Hippocampal formation (tissue), 2 donors: Measurements from ENCODE around the gene AMBRA1.

Experiments
- DNase-seq, 2 donors: peaks; one replicate each; lab custom pipeline; 2025; lab: John Stamatoyannopoulos, UW

The AMBRA1 gene

GRCh38 chr11:46472662-46472994, 121.2 kb downstream of the AMBRA1 start:
- no peak for DNase-seq

DNA sequence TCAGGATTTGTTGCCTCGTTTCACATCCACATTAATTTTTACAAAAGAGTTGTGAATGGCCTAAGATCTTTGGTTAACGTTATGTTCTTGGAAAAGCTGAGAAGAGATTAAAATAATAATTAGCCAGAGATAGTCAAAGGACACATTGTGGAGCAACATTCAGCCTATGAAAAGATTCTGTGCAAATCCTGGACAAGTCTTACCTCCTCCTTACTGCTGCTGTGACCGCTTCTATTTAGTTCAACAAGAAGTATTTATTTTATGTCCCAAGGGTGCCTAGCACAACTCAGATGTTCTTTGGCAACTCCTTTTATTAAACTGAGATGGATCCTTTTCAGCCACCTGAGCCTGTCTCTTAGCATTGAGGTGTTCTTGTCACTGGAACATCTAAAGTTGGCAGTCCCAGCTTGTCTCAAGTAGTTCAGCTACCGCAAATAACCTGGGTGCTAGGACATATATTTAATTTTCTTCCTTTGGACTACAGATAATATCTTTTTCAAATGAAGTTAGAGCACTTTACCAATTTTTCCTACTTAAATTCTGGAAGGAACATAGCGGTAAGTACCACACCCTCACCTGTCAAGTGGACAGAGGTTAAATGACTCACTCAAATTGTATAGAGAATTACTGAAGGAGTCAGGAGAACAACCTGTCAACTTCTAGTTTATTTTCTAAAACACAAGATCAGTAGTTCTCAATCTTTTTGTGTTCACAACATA, 121.7 kb downstream of the AMBRA1 start:
- no peak for DNase-seq

DNA sequence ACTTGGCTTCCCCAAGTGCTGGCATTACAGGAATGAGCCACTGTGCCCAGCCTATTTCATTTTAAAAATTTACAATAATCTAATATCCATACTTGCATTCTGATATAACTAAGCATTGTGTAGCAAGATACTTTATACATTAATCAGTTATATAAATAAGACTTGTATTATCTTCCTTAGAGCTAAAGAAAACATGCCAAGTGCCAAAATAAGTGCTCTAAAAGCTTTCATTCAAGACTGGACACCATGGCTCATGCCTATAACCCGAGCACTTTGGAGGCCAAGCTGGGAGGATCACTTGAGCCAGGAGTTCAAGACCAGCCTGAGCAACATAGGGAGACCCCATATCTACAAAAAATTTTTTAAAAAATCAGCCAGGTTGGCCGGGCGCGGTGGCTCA, 123.9 kb downstream of the AMBRA1 start:
- DNase-seq, result no peak

DNA sequence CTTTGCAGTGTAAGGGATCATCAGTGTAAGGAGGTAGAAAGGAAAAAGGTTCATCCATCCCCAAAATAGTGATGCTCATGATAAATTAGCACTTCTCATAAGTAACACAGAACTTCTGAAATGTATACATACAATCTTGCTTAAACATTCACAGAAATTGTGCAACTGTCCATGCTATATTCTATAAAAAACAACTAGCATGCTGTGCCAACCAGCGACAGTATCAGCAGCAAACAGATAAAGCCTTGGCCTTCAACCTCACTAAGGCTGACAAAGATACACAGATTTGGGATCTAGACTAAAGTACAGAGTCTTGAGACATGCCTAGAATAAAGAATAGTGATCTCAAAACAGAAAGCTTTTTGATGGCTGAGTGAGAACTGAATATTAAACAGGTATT, 128.1 kb downstream of the AMBRA1 start:
- DNase-seq, result no peak

DNA sequence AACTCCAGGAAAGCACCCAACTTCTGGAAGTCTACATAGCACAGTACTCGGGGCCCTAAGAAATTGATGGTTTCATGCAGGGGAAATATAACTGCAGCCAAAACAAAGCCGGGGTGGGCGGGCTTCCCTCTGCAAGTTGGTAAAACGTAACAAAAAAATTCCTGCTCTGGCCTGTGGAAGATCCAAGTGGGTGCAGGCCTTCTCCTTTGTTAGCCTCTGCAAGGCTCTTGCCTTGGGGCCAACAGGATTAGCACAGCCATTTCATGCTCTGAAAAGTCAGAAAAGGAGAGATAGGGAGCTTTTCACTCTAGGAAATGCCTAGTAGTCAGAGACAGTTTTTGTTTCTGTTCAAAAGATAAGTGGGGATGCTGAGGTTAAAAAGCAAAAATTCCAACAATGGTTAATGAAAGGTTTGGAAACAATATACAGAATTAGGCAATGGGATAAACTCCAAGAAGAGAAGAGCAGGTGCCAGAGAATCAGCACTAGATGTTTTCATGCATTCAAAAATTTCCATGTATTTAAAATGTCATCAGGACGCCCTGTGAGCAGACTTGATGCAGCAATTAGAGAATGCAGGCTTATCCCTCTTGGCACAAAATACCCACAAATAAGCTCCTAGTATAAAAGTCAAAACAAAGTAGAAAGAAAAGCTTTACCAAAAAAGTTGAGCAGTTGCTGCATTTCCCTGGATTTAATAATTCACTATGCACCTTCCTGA, 130.0 kb downstream of the AMBRA1 start:
- DNase-seq, result no peak

DNA sequence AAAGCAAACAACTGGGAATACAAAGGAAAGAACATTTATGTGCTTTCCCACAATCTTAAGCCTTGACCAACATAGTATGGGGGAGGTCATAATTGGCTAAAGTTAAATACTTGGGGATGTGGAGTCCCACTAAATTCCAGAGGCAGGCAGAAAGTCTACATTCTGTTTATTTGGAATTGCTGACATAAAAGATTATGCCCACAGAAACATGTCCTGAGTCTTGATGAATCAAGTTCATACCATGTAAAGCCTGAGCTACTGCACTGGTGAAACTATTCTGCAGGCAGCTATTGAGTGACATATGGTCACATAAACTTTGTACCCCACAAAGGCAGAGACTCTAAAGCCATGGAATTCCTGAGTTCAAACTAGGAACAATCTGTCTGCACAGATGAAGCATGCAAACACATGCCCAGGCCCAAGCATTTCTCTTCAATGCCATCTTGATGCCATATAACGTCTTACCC, 132.3 kb downstream of the AMBRA1 start:
- DNase-seq, result no peak

GRCh38 chr11:46458491-46458890, 135.3 kb downstream of the AMBRA1 start:
- DNase-seq, result no peak

GRCh38 chr11:46457659-46458424, 136.0 kb downstream of the AMBRA1 start:
- no peak for DNase-seq

GRCh38 chr11:46457021-46457420, 136.8 kb downstream of the AMBRA1 start:
- DNase-seq, result no peak

- DNase-seq, result no peak
Measured at GRCh38 chr11:46456269-46457001, 137.4 kb downstream of the AMBRA1 start.

- no peak for DNase-seq
Measured at GRCh38 chr11:46455834-46456233, 138.0 kb downstream of the AMBRA1 start.

DNA sequence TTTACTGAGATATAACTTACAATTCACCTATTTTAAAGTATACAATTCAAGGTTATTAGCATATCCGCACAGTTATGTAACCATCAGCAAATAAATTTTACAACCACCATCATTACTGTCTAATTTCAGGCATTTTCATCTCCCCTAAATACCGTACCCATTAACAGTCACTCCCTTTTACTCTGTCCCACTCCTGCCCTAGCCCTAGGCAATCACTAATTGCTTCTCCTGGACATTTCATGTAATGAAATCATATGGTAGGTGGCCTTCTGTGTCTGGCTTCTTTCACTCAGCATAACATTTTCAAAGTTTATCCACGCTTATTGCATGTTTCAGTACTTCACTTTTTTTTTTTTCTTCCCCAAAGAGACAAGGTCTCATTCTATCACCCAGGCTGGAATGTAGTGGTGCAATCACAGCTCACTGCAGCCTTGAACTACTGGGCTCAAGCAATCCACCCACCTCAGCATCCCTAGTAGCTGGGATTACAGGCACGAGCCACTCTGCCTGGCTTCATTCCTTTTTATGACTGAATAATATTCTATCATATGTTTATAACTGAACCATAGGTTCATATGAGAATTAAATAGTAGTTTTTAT, 140.8 kb downstream of the AMBRA1 start:
- no peak for DNase-seq

- no peak for DNase-seq
Measured at GRCh38 chr11:46451759-46452158, 142.1 kb downstream of the AMBRA1 start.

DNA sequence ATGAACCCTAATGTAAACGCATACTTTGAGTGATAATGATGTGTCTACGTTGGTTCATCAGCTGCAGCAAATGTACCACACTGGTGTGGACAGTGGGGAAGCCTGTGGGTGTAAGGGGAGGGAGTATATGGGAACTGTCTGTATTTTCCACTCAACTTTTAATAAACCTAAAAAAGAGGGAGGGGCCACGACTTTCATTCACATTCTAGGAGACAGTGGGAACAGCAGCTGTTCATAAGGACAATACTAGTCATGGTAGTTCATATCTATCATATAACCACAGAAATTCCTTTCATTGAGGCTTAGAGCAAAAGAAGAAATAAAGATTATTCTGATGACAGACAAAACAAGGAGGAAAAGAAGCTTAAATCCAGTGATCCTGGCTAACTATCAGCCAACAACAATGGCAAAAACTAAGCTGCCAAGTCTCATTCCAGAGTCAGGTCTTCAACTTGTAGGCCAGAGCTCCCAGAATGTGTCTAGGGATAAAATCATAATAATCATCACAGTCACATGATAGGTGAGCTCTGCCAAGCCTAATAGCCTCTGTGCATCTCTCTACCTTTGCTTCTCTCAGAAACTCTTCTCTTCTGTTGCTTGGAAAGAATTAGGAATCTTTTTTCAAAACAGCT, 142.9 kb downstream of the AMBRA1 start:
- DNase-seq, result no peak

DNA sequence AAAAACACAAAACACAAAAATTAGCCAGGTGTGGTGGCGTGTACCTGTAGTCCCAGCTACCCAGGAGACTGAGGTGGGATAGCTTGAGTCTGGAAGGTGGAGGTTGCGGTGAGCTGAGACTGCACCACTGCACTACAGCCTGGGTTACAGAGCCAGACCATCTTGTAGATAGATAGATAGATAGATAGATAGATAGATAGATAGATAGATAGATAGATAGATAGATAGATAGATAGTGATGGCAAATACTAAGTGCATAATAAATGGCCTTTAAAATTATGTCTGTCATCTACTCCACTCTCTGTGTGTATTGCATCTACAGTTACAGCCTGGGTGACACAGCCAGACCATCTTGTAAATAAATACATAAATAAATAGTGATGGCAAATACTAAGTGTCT, 146.3 kb downstream of the AMBRA1 start:
- DNase-seq, result no peak

DNA sequence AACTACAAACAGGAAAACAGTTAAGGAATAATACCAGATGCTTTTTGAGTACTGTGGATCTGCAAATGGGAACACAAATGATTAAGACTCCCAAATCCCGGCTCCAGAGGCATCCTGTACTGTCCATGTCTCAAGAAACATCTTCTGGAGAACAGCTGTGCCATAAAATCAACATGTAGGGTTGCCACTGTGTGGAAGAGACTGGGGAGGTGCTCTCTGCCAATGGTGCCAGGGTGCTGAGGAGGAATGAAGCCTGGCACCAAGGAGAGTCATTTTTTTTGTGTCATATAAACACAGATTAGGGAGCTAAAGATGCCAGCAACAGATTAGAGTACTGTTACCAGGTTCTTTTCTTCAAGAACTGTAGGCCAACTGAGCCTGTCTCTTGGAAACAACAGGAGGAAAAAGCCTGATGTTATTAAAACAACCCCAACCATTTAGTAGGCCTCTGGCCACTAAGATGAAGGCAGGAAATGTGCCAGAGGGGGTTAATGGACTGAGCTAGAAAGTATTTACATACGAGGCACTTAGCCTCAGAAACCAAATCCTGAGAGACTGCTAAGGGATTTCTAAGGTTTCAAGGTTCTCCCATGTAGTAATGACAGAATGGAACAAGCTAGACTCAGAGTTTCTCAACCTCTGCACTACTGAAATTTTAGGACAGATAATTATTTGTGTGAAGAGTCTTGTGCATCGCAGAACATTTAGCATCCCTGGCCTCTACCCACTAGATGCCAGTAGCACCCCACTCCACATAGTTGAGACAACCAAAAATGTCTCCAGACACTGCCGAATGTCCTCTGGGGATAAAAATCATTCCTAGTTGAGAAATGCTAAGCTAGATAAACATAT, 147.7 kb downstream of the AMBRA1 start:
- DNase-seq, result no peak

DNA sequence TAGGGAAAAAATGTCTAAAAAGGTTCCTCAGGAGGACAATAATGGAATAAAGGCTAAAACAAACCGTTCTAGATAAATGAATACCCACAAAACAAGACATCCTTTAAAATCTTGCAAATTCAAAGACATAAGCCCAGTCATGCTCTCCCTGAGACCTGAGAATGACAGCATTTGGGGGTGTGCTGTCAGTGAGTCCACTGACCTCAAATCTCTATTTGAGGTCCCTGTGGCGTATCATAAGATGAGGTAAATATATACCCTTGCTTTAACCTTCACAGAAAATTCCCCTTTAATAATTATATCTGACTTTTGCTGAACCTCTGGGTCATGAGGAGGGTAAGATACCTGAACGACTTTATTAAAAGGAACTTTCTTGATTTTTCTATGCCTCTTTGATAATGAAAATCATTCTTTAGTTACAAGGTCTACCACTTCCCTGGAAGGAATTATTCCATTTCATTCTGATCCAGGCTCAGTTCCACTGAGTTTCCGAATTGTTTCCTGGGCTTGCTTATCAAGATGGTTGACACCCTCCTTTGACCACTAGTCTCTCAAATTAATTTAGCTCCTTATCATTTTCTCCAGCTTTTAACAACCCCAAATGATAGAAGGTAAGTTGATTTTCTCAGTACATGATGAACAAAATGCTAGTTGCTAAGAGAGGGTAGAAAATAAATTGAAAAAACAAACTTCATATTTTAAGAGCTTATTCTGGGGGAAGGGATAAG, 148.5 kb downstream of the AMBRA1 start:
- no peak for DNase-seq

DNA sequence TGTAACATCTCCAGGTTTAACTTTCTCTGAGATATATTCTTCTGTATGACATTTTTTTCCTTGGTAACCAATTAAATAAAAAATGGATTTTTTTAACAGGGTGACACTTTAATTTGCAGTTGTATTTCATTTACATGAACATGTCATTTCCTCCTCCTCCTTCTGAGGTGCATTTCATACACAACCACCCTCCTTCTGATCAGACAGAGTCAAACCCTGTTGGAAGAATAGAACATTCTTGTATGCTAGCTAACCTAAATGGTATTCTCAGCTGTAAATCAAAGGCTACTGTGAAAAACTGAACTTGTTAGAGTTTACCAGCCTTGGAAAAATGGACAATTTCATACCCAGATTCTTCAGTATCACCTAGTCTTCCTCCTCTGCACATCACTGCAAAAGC, 149.5 kb downstream of the AMBRA1 start:
- no peak for DNase-seq

- no peak for DNase-seq
Measured at GRCh38 chr11:46438211-46438610, 155.6 kb downstream of the AMBRA1 start.
